ENCODE measurements around the gene UBALD2. TPM values are rescaled to one million over a fixed set of nuclear protein-coding genes. Genes with fewer than 3 reads are reported as not detected.

Gene UBALD2
- polyA plus RNA-seq, 1 donor from 2014 or later, result 7.5 TPM

GRCh38 chr17:76281573-76282371 is 16.6 kb downstream of the UBALD2 start:
- H3K9me3 ChIP-seq (ENCODE audit: low read length), result no peaks in the 10 kb centered on the region
- no peaks in the 10 kb centered on the region for H3F3A ChIP-seq (ENCODE audit: insufficient read depth, low read length, poor library complexity, severe bottlenecking)
- no peaks in the 10 kb centered on the region for H4K20me1 ChIP-seq (ENCODE audit: insufficient read depth)
- no peak overlapping the region for H3K27ac ChIP-seq (ENCODE audit: low read length)
- H3K36me3 ChIP-seq (ENCODE audit: insufficient read depth, low read length), result no peaks in the 10 kb centered on the region
- H3K4me2 ChIP-seq (ENCODE audit: low read length), result no peak overlapping the region
- no peaks in the 10 kb centered on the region for H3K9me2 ChIP-seq (ENCODE audit: insufficient read depth, low read length)
- H3K79me2 ChIP-seq (replicated peaks; ENCODE audit: insufficient read depth, low read length), result no peaks in the 10 kb centered on the region
- H3K9ac ChIP-seq (ENCODE audit: low read length), result no peak overlapping the region
- no peak overlapping the region for H3K4me3 ChIP-seq (ENCODE audit: low read length)
- H3K27me3 ChIP-seq (ENCODE audit: insufficient read depth, low read depth, low read length), result no peaks in the 10 kb centered on the region
- TF ChIP-seq, protein P1, sequence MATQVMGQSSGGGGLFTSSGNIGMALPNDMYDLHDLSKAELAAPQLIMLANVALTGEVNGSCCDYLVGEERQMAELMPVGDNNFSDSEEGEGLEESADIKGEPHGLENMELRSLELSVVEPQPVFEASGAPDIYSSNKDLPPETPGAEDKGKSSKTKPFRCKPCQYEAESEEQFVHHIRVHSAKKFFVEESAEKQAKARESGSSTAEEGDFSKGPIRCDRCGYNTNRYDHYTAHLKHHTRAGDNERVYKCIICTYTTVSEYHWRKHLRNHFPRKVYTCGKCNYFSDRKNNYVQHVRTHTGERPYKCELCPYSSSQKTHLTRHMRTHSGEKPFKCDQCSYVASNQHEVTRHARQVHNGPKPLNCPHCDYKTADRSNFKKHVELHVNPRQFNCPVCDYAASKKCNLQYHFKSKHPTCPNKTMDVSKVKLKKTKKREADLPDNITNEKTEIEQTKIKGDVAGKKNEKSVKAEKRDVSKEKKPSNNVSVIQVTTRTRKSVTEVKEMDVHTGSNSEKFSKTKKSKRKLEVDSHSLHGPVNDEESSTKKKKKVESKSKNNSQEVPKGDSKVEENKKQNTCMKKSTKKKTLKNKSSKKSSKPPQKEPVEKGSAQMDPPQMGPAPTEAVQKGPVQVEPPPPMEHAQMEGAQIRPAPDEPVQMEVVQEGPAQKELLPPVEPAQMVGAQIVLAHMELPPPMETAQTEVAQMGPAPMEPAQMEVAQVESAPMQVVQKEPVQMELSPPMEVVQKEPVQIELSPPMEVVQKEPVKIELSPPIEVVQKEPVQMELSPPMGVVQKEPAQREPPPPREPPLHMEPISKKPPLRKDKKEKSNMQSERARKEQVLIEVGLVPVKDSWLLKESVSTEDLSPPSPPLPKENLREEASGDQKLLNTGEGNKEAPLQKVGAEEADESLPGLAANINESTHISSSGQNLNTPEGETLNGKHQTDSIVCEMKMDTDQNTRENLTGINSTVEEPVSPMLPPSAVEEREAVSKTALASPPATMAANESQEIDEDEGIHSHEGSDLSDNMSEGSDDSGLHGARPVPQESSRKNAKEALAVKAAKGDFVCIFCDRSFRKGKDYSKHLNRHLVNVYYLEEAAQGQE (IDR thresholded peaks at IDR 0.05; ENCODE audit: borderline replicate concordance), result no peak
- TF ChIP-seq RAD21 (conservative IDR thresholded peaks at IDR 0.05) (no peak), SMC3 (conservative IDR thresholded peaks at IDR 0.05; ENCODE audit: poor library complexity) (no peak), EP300 (conservative IDR thresholded peaks at IDR 0.05; ENCODE audit: poor library complexity, severe bottlenecking) (no peak), TAF1 (IDR thresholded peaks at IDR 0.05; ENCODE audit: low read depth) (no peak), MXI1 (conservative IDR thresholded peaks at IDR 0.05; ENCODE audit: poor library complexity, severe bottlenecking) (no peak), POLR2AphosphoS5 (IDR thresholded peaks at IDR 0.05) (no peak), CTCF (IDR thresholded peaks at IDR 0.05; ENCODE audit: poor library complexity, severe bottlenecking) (no peak), EZH2 (IDR thresholded peaks at IDR 0.05; ENCODE audit: borderline replicate concordance, insufficient read depth, low read length, poor library complexity, severe bottlenecking) (no peak)
- H2AFZ ChIP-seq (ENCODE audit: low read depth, low read length), result no peak overlapping the region

DNA sequence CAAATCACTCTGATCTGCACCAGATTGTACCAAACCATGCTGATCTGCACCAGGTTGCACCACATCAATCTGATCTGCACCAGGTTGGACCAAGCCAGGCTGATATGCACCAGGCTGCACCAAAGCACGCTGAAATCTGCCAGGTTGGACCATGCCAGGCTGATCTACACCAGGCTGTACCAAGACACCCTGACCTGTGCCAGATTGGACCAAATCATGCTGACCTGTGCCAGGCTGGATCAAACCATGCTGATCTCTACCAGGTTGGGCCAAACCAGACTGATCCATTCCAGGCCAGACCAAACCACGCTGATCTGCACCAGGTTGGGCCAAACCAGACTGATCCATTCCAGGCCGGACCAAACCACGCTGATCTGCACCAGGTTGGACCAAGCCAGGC is 27.4 kb downstream of the UBALD2 start:
- Histone ChIP-seq H3K79me2 (replicated peaks; ENCODE audit: insufficient read depth, low read length) (no peaks in the 10 kb centered on the region), H3K36me3 (ENCODE audit: insufficient read depth, low read length) (no peaks in the 10 kb centered on the region), H4K20me1 (ENCODE audit: insufficient read depth) (no peaks in the 10 kb centered on the region), H3K4me3 (ENCODE audit: low read length) (no peak overlapping the region), H3F3A (ENCODE audit: insufficient read depth, low read length, poor library complexity, severe bottlenecking) (no peaks in the 10 kb centered on the region), H2AFZ (ENCODE audit: low read depth, low read length) (no peak overlapping the region), H3K9ac (ENCODE audit: low read length) (no peak overlapping the region), H3K4me2 (ENCODE audit: low read length) (no peak overlapping the region), H3K9me3 (ENCODE audit: low read length) (no peaks in the 10 kb centered on the region), H3K9me2 (ENCODE audit: insufficient read depth, low read length) (no peaks in the 10 kb centered on the region), H3K27ac (ENCODE audit: low read length) (no peak overlapping the region), H3K27me3 (ENCODE audit: insufficient read depth, low read depth, low read length) (no peaks in the 10 kb centered on the region)
- no peak for TF ChIP-seq POLR2AphosphoS5 (IDR thresholded peaks at IDR 0.05)
- no peak for TF ChIP-seq MXI1 (conservative IDR thresholded peaks at IDR 0.05; ENCODE audit: poor library complexity, severe bottlenecking)
- no peak for TF ChIP-seq EZH2 (IDR thresholded peaks at IDR 0.05; ENCODE audit: borderline replicate concordance, insufficient read depth, low read length, poor library complexity, severe bottlenecking)
- TF ChIP-seq, protein P1 (IDR thresholded peaks at IDR 0.05; ENCODE audit: borderline replicate concordance), result no peak
- no peak for TF ChIP-seq CTCF (IDR thresholded peaks at IDR 0.05; ENCODE audit: poor library complexity, severe bottlenecking)
- no peak for TF ChIP-seq EP300 (conservative IDR thresholded peaks at IDR 0.05; ENCODE audit: poor library complexity, severe bottlenecking)
- TF ChIP-seq TAF1 (IDR thresholded peaks at IDR 0.05; ENCODE audit: low read depth), result no peak
- TF ChIP-seq SMC3 (conservative IDR thresholded peaks at IDR 0.05; ENCODE audit: poor library complexity), result no peak
- TF ChIP-seq RAD21 (conservative IDR thresholded peaks at IDR 0.05), result no peak
